A673 (cell line): Measurements from ENCODE around the gene POFUT1. TPM values are rescaled to one million over a fixed set of nuclear protein-coding genes. Genes with fewer than 3 reads are reported as not detected.

Experiments used
- BruUV-seq: library from RNA; stranded (reverse); fragments of 400-500 nt; replicated peaks from 2 replicates; lab custom pipeline; 2021; lab: Mats Ljungman, UMichigan
- CTCF ChIA-PET: fragments of 300-600 bp; sonication (Branson Sonifier 250); formaldehyde crosslinking; loops from one replicate; lab custom pipeline; 2022; ENCODE audit warnings: antibody characterized with exemption; lab: Charles Lee
- POLR2A ChIA-PET: fragments of 300-600 bp; sonication (Branson Sonifier 250); formaldehyde crosslinking; loops from one replicate; lab custom pipeline; 2022; ENCODE audit warnings: antibody characterized with exemption; ENCODE audit not compliant: low non-redundant PET; lab: Charles Lee
- DNase-seq: peaks from one replicate; pipeline ENCODE4 v3.0.0-alpha.2; 2015; ENCODE audit warnings: low spot score
- H3K27ac ChIP-seq: fragments of 200-600 bp; sonication (generic); 2 replicates; pipeline ENCODE4 v1.5.1; 2016; ENCODE audit warnings: mixed run types, low read depth, mild to moderate bottlenecking, mixed read lengths, antibody characterized with exemption, low read length; ENCODE audit not compliant: poor library complexity, severe bottlenecking
- H3K27me3 ChIP-seq: fragments of 200-600 bp; sonication (generic); replicated peaks from 2 replicates; pipeline ENCODE4 v1.6.1; 2017; ENCODE audit warnings: mixed run types, low read depth, mild to moderate bottlenecking, mixed read lengths, antibody characterized with exemption, low read length; ENCODE audit not compliant: insufficient read depth, poor library complexity
- H3K36me3 ChIP-seq: fragments of 200-600 bp; sonication (generic); 2 replicates; pipeline ENCODE4 v1.6.1; 2016; ENCODE audit warnings: mixed run types, mild to moderate bottlenecking, mixed read lengths, antibody characterized with exemption, low read length; ENCODE audit not compliant: insufficient read depth, poor library complexity, severe bottlenecking
- H3K4me1 ChIP-seq: fragments of 200-600 bp; sonication (generic); 2 replicates; pipeline ENCODE4 v1.6.1; 2017; ENCODE audit warnings: mixed run types, mild to moderate bottlenecking, mixed read lengths, antibody characterized with exemption, low read length; ENCODE audit not compliant: insufficient read depth, poor library complexity, severe bottlenecking
- H3K4me3 ChIP-seq: fragments of 200-600 bp; sonication (generic); 2 replicates; pipeline ENCODE4 v1.5.1; 2016; ENCODE audit warnings: low read depth, mixed run types, mild to moderate bottlenecking, mixed read lengths, low read length; ENCODE audit not compliant: poor library complexity, severe bottlenecking
- H3K9me3 ChIP-seq: fragments of 200-600 bp; sonication (generic); 2 replicates; pipeline ENCODE4 v1.6.1; 2016; ENCODE audit warnings: mixed run types, low read depth, mild to moderate bottlenecking, mixed read lengths, antibody characterized with exemption, low read length; ENCODE audit not compliant: poor library complexity, severe bottlenecking
- EZH2 ChIP-seq: fragments of 200-600 bp; sonication (generic); IDR thresholded peaks from 2 replicates; pipeline ENCODE4 v1.6.1; 2017; ENCODE audit warnings: borderline replicate concordance, low read depth, mild to moderate bottlenecking, mixed read lengths, antibody characterized with exemption, low read length; ENCODE audit not compliant: poor library complexity, severe bottlenecking
- intact Hi-C: fragments of 100-400 bp; cut with micrococcal nuclease; formaldehyde crosslinking; loops from one replicate; pipeline ENCODE4 v1.10.0; 2022; ENCODE audit not compliant: unreplicated experiment
- total RNA-seq: library from RNA; stranded (reverse); gene quantifications from 2 replicates; pipeline ENCODE4 v1.2.3, GENCODE V29; 2021
- TF ChIP-seq, protein P1 (sequence below): fragments of 300-800, 200-600 bp; sonication (generic); conservative IDR thresholded peaks from 2 replicates; pipeline ENCODE4 v1.5.1; 2017; ENCODE audit warnings: low read depth, mild to moderate bottlenecking, antibody characterized with exemption, low read length, moderate library complexity, mixed read lengths

Gene POFUT1
- total RNA-seq, 1 experiment from 2014 or later = 55.9 TPM

GRCh38 chr20:32238483-32239425 is 31.1 kb downstream of the POFUT1 start:
- intact Hi-C loops = no loop called here
- no peaks in the 10 kb centered on the region for H3K9me3 ChIP-seq
- POLR2A ChIA-PET = no interaction called here
- no peak for DNase-seq
- CTCF ChIA-PET = no interaction called here
- TF ChIP-seq EZH2 = no peak
- TF ChIP-seq, protein P1, sequence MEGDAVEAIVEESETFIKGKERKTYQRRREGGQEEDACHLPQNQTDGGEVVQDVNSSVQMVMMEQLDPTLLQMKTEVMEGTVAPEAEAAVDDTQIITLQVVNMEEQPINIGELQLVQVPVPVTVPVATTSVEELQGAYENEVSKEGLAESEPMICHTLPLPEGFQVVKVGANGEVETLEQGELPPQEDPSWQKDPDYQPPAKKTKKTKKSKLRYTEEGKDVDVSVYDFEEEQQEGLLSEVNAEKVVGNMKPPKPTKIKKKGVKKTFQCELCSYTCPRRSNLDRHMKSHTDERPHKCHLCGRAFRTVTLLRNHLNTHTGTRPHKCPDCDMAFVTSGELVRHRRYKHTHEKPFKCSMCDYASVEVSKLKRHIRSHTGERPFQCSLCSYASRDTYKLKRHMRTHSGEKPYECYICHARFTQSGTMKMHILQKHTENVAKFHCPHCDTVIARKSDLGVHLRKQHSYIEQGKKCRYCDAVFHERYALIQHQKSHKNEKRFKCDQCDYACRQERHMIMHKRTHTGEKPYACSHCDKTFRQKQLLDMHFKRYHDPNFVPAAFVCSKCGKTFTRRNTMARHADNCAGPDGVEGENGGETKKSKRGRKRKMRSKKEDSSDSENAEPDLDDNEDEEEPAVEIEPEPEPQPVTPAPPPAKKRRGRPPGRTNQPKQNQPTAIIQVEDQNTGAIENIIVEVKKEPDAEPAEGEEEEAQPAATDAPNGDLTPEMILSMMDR = no peak
- BruUV-seq = no TSS peak
- H3K36me3 ChIP-seq = peaks cover 15% of the 10 kb centered on the region
- H3K4me3 ChIP-seq = no peak overlapping the region
- H3K27ac ChIP-seq = no peak overlapping the region
- H3K27me3 ChIP-seq = no peaks in the 10 kb centered on the region
- H3K4me1 ChIP-seq = no peaks in the 10 kb centered on the region

DNA sequence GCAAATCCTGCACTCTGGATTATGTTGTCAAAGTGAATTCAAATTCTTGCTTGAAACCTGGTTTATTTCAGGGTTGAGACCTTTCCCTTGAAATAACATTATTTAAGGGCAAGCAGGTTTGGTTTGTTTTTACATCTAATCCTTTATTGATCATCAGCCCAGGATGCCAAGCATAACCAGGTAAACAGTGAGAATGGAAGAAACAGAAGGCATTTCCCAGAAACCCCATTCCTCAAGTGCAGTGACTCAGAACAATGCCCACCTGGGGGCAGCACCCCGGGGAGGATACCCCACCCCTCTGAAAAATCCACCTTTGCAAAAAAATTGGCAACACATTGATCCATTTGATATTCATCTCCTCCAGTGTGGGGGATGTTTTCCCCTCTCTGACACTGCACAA is 32.5 kb downstream of the POFUT1 start:
- CTCF ChIA-PET = interaction anchor here (0.6 kb wide), 1 partner anchor 409 kb away, joined by 4 read pairs; no protein-coding TSS in a partner anchor
- no TSS peak for BruUV-seq

GRCh38 chr20:32241807-32242206 is 34.1 kb downstream of the POFUT1 start:
- CTCF ChIA-PET = no interaction called here

More for the DNA sequence above, 32.5 kb downstream of the POFUT1 start:
- POLR2A ChIA-PET = no interaction called here
- intact Hi-C loops = no loop called here
- no peak for DNase-seq
- Histone ChIP-seq H3K27ac (no peak overlapping the region), H3K27me3 (no peaks in the 10 kb centered on the region), H3K9me3 (no peaks in the 10 kb centered on the region), H3K4me1 (no peaks in the 10 kb centered on the region), H3K36me3 (peaks cover under 1% of the 10 kb centered on the region), H3K4me3 (no peak overlapping the region)
- TF ChIP-seq, protein P1 = no peak
- no peak for TF ChIP-seq EZH2

More at GRCh38 chr20:32241807-32242206, 34.1 kb downstream of the POFUT1 start:
- Histone ChIP-seq H3K9me3 (no peaks in the 10 kb centered on the region), H3K27me3 (no peaks in the 10 kb centered on the region), H3K27ac (no peak overlapping the region), H3K4me1 (no peaks in the 10 kb centered on the region), H3K4me3 (no peak overlapping the region), H3K36me3 (no peaks in the 10 kb centered on the region)
- BruUV-seq = no TSS peak
- no peak for TF ChIP-seq EZH2
- TF ChIP-seq, protein P1 = no peak
- intact Hi-C loops = no loop called here
- no peak for DNase-seq
- POLR2A ChIA-PET = interaction anchor here (0.8 kb wide), 1 partner anchor 599 kb away, joined by 7 read pairs; no protein-coding TSS in a partner anchor
